GM18511 (cell line): ENCODE measurements around the gene CCDC80.
A peak's percentile ranks its signal among the peaks of the same experiment; 100 is the strongest.

Source experiments
- ATAC-seq: cut with Tn5 transposase; IDR thresholded peaks from one replicate; pipeline ENCODE4 v1.9.1; 2021; ENCODE audit warnings: mild to moderate bottlenecking, moderate library complexity; ENCODE audit not compliant: unreplicated experiment

CCDC80 gene

GRCh38 chr3:112633757-112634156 lies 7.2 kb downstream of the CCDC80 start:
- ATAC-seq = no peak

GRCh38 chr3:112633191-112633590 lies 7.8 kb downstream of the CCDC80 start:
- no peak for ATAC-seq

GRCh38 chr3:112632596-112632995 lies 8.3 kb downstream of the CCDC80 start:
- ATAC-seq = no peak

GRCh38 chr3:112631257-112631656 lies 9.7 kb downstream of the CCDC80 start:
- ATAC-seq = no peak

GRCh38 chr3:112629425-112629824 lies 11.5 kb downstream of the CCDC80 start:
- no peak for ATAC-seq

GRCh38 chr3:112627919-112628466 lies 12.9 kb downstream of the CCDC80 start:
- ATAC-seq = no peak

GRCh38 chr3:112627419-112627818 lies 13.5 kb downstream of the CCDC80 start:
- ATAC-seq = no peak

- no peak for ATAC-seq
Observed at GRCh38 chr3:112623717-112624116, 17.2 kb downstream of the CCDC80 start.

- no peak for ATAC-seq
Observed at GRCh38 chr3:112623213-112623612, 17.7 kb downstream of the CCDC80 start.

- ATAC-seq = peak; percentile 82
Observed at GRCh38 chr3:112619295-112619694, 21.6 kb downstream of the CCDC80 start.

GRCh38 chr3:112617285-112617684 lies 23.7 kb downstream of the CCDC80 start:
- ATAC-seq = no peak

- no peak for ATAC-seq
Observed at GRCh38 chr3:112615989-112616731, 24.8 kb downstream of the CCDC80 start.

GRCh38 chr3:112611752-112612515 lies 29.0 kb downstream of the CCDC80 start:
- no peak for ATAC-seq

- ATAC-seq = no peak
Observed at GRCh38 chr3:112610121-112610520, 30.8 kb downstream of the CCDC80 start.

GRCh38 chr3:112607863-112608262 lies 33.1 kb downstream of the CCDC80 start:
- ATAC-seq = no peak

- ATAC-seq = no peak
Observed at GRCh38 chr3:112606098-112606497, 34.8 kb downstream of the CCDC80 start.

- no peak for ATAC-seq
Observed at GRCh38 chr3:112605285-112605684, 35.7 kb downstream of the CCDC80 start.

- no peak for ATAC-seq
Observed at GRCh38 chr3:112604536-112604935, 36.4 kb downstream of the CCDC80 start.

- ATAC-seq = peak; percentile 89
Observed at GRCh38 chr3:112602217-112602838, 38.6 kb downstream of the CCDC80 start.

- ATAC-seq = no peak
Observed at GRCh38 chr3:112598731-112599130, 42.2 kb downstream of the CCDC80 start.

- no peak for ATAC-seq
Observed at GRCh38 chr3:112597945-112598344, 43.0 kb downstream of the CCDC80 start.

- ATAC-seq = no peak
Observed at GRCh38 chr3:112594856-112595255, 46.1 kb downstream of the CCDC80 start.
